Ascending aorta (tissue), 2 donors: ENCODE measurements around the gene HBA1. TPM values are rescaled to one million over a fixed set of nuclear protein-coding genes. Genes with fewer than 3 reads are reported as not detected.
A peak's percentile ranks its signal among the peaks of the same experiment; 100 is the strongest.
"Not testable (repeated sequence)": the region's sequence is repeated elsewhere in the genome, so short reads cannot be mapped to it uniquely, and the experiment has no call there.

Experiments used
- DNase-seq, 2 donors: peaks; one replicate each; pipeline ENCODE4 v3.0.0-alpha.2; 2019; ENCODE audit warnings: low spot score in 2 of 2
- H3K27ac ChIP-seq, 2 donors: fragments of 200-600 bp; sonication (generic); one replicate each; pipeline ENCODE4 v1.5.1; 2016 to 2017; ENCODE audit warnings: mild to moderate bottlenecking in 1 of 2
- H3K27me3 ChIP-seq: fragments of 200-600 bp; sonication (generic); one replicate; pipeline ENCODE4 v1.5.1; 2017
- H3K36me3 ChIP-seq, 2 donors: fragments of 200-600 bp; sonication (generic); one replicate each; pipeline ENCODE4 v1.5.1; 2016
- H3K4me1 ChIP-seq, 2 donors: fragments of 200-600 bp; sonication (generic); one replicate each; pipeline ENCODE4 v1.5.1; 2016 to 2017; ENCODE audit warnings: mild to moderate bottlenecking in 1 of 2
- H3K4me3 ChIP-seq, 2 donors: fragments of 200-600 bp; sonication (generic); one replicate each; pipeline ENCODE4 v1.5.1; 2016 to 2017; ENCODE audit warnings: mild to moderate bottlenecking in 1 of 2
- H3K9me3 ChIP-seq, 2 donors: fragments of 200-600 bp; sonication (generic); one replicate each; pipeline ENCODE4 v1.5.1; 2016
- intact Hi-C: fragments of 100-400 bp; cut with DNase I; formaldehyde crosslinking; loops from one replicate; pipeline ENCODE4 v1.15.1; 2023
- total RNA-seq: library from RNA; depleted of rRNA; stranded (reverse); fragments of >200 nt; gene quantifications from one replicate; pipeline ENCODE4 v1.1.0, GENCODE V29; 2016
- TF ChIP-seq, protein P1 (sequence below), 3 experiments: fragments of 200-600 bp in 2 of 3; fragments of 450-650 bp in 1 of 3; sonication (generic) in 2 of 3; IDR thresholded peaks; one replicate each; pipeline ENCODE4 v1.5.1; 2016 to 2019; ENCODE audit warnings: antibody characterized with exemption in 3 of 3, mild to moderate bottlenecking in 1 of 3, moderate library complexity in 1 of 3

Gene HBA1
- total RNA-seq, 1 donor from 2014 or later, result 585 TPM

DNA sequence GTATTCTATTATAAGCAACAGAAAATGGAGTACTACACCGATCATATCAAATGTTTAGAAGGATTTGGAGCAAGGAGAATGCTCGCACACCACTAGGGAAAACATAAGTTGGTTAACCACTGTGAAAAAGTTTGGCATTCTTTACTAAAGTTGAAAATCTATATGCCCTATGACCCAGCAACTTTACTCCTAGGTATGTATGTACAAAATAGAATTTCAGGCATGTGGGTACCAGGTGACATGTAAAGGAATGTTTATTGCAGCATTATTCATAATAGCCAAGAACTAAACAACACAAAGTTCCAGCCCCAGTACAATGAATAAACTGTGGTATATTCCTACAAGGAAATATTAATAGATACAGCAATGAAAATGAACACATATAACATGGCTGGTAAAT, 29.8 kb upstream of the HBA1 start:
- intact Hi-C loops, result no loop called here
- H3K27me3 ChIP-seq, result no peaks in the 10 kb centered on the region
- no peaks in the 10 kb centered on the region for H3K4me1 ChIP-seq
- H3K4me3 ChIP-seq, result no peak overlapping the region
- TF ChIP-seq, protein P1, sequence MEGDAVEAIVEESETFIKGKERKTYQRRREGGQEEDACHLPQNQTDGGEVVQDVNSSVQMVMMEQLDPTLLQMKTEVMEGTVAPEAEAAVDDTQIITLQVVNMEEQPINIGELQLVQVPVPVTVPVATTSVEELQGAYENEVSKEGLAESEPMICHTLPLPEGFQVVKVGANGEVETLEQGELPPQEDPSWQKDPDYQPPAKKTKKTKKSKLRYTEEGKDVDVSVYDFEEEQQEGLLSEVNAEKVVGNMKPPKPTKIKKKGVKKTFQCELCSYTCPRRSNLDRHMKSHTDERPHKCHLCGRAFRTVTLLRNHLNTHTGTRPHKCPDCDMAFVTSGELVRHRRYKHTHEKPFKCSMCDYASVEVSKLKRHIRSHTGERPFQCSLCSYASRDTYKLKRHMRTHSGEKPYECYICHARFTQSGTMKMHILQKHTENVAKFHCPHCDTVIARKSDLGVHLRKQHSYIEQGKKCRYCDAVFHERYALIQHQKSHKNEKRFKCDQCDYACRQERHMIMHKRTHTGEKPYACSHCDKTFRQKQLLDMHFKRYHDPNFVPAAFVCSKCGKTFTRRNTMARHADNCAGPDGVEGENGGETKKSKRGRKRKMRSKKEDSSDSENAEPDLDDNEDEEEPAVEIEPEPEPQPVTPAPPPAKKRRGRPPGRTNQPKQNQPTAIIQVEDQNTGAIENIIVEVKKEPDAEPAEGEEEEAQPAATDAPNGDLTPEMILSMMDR (IDR thresholded peaks at IDR 0.05), result no peak
- DNase-seq, result no peak
- no peaks in the 10 kb centered on the region for H3K9me3 ChIP-seq
- H3K36me3 ChIP-seq, result no peaks in the 10 kb centered on the region
- H3K27ac ChIP-seq, result no peak overlapping the region

DNA sequence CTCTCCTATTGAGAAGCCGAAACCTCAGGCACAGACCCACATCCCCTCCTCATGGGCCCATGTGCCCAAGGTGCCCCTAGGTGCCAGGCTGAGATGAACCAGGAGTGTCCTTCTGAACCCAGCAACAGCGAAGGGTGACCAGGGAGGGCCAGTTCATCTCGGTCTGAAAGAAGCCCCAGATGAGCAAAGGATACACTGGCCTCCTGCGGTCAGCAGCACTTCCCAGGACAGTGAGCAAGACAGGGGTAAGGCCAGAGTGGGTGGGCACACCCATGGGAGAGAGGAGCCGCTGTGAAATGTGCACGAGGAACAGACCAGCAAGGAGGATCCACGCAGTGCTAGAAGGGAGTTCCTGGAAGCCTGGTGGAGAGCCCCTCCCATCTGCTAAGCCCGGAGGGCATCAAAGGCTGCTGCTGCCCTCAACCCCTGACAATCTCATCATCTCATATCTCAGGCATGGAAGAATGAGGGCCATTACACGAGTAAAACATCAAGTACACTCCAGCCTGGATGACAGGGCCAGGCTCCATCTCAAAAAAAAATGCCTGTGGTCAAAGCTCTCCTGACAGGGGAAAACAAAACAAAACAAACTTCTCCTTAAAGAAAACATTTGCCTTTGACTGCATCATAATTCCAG, 27.3 kb upstream of the HBA1 start:
- intact Hi-C loops, result no loop called here
- no peaks in the 10 kb centered on the region for H3K27me3 ChIP-seq
- H3K4me3 ChIP-seq, result no peak overlapping the region
- H3K27ac ChIP-seq, result no peak overlapping the region
- H3K36me3 ChIP-seq, result no peaks in the 10 kb centered on the region
- no peak for DNase-seq
- no peaks in the 10 kb centered on the region for H3K9me3 ChIP-seq
- TF ChIP-seq, protein P1 (IDR thresholded peaks at IDR 0.05), result no peak
- no peaks in the 10 kb centered on the region for H3K4me1 ChIP-seq

DNA sequence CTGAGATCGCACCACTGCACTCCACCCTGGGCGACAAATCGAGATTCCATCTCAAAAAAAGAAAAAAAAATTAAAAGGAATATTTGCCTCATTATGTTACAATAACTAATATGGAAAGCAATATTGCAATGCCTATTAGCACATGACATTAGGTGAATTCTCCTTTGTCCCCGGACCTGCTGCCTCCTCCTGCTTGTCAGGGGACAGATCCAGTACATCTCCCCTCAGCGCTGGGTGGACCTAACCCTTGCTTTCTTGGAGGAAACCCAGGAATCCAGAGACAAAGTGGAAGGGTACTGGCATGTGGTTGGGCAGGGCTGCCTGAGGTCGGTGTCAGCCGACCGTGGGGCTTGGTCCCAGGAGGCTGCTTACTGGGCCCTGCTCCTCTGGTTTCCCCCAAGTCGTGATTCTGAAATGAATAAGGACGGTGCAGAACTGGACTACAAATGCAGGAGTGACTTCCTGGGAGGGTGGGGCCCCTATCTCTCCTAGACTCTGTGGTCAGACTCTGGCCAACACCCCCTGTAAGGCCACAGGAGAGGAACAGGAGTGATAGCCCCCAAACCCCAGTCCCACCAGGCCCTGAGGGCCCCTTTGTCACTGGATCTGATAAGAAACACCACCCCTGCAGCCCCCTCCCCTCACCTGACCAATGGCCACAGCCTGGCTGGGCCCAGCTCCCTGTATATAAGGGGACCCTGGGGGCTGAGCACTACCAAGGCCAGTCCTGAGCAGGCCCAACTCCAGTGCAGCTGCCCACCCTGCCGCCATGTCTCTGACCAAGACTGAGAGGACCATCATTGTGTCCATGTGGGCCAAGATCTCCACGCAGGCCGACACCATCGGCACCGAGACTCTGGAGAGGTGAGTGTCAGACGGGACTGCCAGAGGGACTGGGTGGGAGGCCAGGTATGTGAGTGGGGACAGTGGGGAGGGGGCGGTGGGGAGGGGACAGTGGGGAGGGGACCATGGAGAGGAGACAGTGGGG, 24.0 kb upstream of the HBA1 start, which contains the start of gene HBZ:
Gene HBZ, plus strand, starts transcription at position 504 of the 988 bp plus-strand sequence. Its CDS starts 266 bp downstream, at position 770.
- no peaks in the 10 kb centered on the region for H3K36me3 ChIP-seq
- H3K27me3 ChIP-seq, result peaks cover 10% of the 10 kb centered on the region
- intact Hi-C loops, result no loop called here
- no peak within 1 kb of the TSS for H3K4me3 ChIP-seq
- no peak for DNase-seq
- no peak within 1 kb of the TSS for H3K27ac ChIP-seq
- peaks cover 4 to 6% of the 10 kb centered on the region in 2 donors for H3K4me1 ChIP-seq
- TF ChIP-seq, protein P1 (IDR thresholded peaks at IDR 0.05), result no peak
- H3K9me3 ChIP-seq, result no peaks in the 10 kb centered on the region

DNA sequence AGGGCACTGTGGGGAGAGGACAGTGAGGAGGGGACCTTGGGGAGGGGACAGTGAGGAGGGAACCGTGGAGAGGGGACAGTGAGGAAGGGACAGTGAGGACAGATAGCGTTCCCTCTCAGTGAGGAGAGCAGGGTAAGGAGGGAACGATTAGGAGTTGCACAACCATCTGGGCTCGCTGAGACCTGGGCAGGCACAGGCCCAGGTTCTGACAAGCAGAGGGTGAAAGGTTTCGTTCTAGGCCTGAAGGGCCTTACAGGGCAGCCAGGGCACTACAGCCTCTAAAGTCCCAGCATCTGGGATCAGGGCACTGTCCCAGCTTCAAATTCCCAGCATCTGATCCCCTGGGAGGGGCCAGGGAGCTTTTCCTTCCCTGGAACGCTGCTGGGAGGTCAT, 23.4 kb upstream of the HBA1 start:
- H3K9me3 ChIP-seq, H3K4me1 ChIP-seq, H3K27me3 ChIP-seq, DNase-seq, H3K4me3 ChIP-seq, H3K36me3 ChIP-seq, intact Hi-C loops, H3K27ac ChIP-seq: not testable (repeated sequence)

DNA sequence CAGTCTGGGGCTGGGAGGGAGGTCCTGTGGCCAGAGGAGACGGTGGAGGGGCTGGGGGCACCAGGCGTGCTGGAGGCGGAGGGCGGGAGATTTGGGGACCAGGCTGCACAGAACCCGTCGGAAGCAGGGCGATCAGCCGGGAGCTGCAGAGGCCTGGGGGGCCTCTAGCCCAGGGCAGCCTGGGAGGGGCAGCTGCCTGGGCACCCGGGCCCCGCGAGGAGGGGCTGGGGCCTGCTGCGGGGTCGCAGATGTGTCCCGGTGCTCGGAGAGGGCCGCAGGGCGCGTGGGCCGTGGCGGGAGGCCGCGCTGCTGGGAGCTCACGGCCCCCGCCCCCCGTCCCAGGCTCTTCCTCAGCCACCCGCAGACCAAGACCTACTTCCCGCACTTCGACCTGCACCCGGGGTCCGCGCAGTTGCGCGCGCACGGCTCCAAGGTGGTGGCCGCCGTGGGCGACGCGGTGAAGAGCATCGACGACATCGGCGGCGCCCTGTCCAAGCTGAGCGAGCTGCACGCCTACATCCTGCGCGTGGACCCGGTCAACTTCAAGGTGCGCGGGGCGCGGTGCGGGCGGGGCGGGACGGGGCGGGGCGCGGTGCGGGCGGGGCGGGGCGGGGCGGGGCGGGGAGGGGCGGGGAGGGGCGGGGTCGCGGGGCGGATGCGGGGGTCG, 22.8 kb upstream of the HBA1 start:
- H3K36me3 ChIP-seq, H3K4me3 ChIP-seq, H3K27me3 ChIP-seq, H3K9me3 ChIP-seq, intact Hi-C loops, H3K4me1 ChIP-seq, DNase-seq, H3K27ac ChIP-seq: not testable (repeated sequence)

DNA sequence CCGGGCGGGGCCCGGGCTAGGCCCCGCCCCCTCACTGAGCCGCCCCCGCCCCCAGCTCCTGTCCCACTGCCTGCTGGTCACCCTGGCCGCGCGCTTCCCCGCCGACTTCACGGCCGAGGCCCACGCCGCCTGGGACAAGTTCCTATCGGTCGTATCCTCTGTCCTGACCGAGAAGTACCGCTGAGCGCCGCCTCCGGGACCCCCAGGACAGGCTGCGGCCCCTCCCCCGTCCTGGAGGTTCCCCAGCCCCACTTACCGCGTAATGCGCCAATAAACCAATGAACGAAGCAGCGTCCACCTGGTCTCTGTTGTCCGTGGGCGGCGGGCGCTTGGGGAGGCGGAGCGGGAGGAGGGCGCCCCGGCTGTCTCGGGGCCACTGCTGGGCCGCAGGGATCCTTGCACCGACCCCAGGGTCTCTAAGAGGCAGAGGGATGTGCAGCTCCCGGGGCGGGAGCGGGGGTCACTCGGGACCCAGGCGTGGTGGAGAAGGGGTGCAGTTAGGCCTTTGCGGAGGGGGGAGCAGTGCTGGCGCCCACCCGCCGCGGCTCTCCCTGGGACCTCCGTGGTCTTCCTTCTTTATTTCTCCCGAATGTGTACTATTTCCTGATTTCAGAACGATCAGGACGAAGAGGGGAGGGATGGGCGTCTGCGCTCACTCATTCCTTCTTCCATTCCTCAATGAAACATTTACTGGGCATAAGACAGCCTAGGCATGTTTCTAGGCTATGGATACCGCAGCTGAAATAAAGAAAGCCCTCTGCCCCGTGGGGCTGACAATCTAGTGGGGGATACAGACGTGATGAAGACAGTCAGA, 22.1 kb upstream of the HBA1 start:
- TF ChIP-seq, protein P1 (IDR thresholded peaks at IDR 0.05), result no peak
- DNase-seq, result no peak
- H3K4me3 ChIP-seq, result peak overlapping the region; percentile 53 to 57
- H3K27ac ChIP-seq, result no peak overlapping the region
- H3K27me3 ChIP-seq, result peaks cover 10% of the 10 kb centered on the region
- H3K9me3 ChIP-seq, result no peaks in the 10 kb centered on the region
- H3K36me3 ChIP-seq, result no peaks in the 10 kb centered on the region
- intact Hi-C loops, result no loop called here
- H3K4me1 ChIP-seq, result peaks cover 4 to 6% of the 10 kb centered on the region in 2 donors
